ENCODE results near the gene IFNA10. TPM values are rescaled to one million over a fixed set of nuclear protein-coding genes. Genes with fewer than 3 reads are reported as not detected.
"Not testable (repeated sequence)": the region's sequence is repeated elsewhere in the genome, so short reads cannot be mapped to it uniquely, and the experiment has no call there.

The IFNA10 gene
- total RNA-seq, 1 donor from 2014 or later: not detected

- no peak overlapping the region for H3K4me3 ChIP-seq (ENCODE audit: low read length in 3 of 3)
- no peak overlapping the region for H3K9ac ChIP-seq (ENCODE audit: low read depth in 1 of 3, low read length in 3 of 3)
- no peaks in the 10 kb centered on the region for H3K4me1 ChIP-seq (ENCODE audit: control insufficient read depth in 3 of 3, insufficient read depth in 3 of 3, low read length in 3 of 3)
- no peaks in the 10 kb centered on the region for H3K27me3 ChIP-seq (ENCODE audit: control insufficient read depth in 3 of 3, insufficient read depth in 3 of 3, low read length in 3 of 3)
- H3K36me3 ChIP-seq (ENCODE audit: control insufficient read depth in 3 of 3, insufficient read depth in 3 of 3, low read length in 3 of 3): no peaks in the 10 kb centered on the region
- H3K9me3 ChIP-seq (ENCODE audit: control insufficient read depth in 3 of 3, low read length in 3 of 3): no peaks in the 10 kb centered on the region
- H3K27ac ChIP-seq (ENCODE audit: low read depth, low read length): no peak overlapping the region
These were observed 27.3 kb upstream of the IFNA10 start for GRCh38 chr9:21234153-21234687.

GRCh38 chr9:21233258-21233657 is 26.3 kb upstream of the IFNA10 start:
- Histone ChIP-seq H3K4me3 (ENCODE audit: low read length in 3 of 3) (no peak overlapping the region), H3K4me1 (ENCODE audit: control insufficient read depth in 3 of 3, insufficient read depth in 3 of 3, low read length in 3 of 3) (no peaks in the 10 kb centered on the region), H3K36me3 (ENCODE audit: control insufficient read depth in 3 of 3, insufficient read depth in 3 of 3, low read length in 3 of 3) (no peaks in the 10 kb centered on the region), H3K27me3 (ENCODE audit: control insufficient read depth in 3 of 3, insufficient read depth in 3 of 3, low read length in 3 of 3) (no peaks in the 10 kb centered on the region), H3K9me3 (ENCODE audit: control insufficient read depth in 3 of 3, low read length in 3 of 3) (no peaks in the 10 kb centered on the region), H3K9ac (ENCODE audit: low read depth in 1 of 3, low read length in 3 of 3) (no peak overlapping the region), H3K27ac (ENCODE audit: low read depth, low read length) (no peak overlapping the region)

DNA sequence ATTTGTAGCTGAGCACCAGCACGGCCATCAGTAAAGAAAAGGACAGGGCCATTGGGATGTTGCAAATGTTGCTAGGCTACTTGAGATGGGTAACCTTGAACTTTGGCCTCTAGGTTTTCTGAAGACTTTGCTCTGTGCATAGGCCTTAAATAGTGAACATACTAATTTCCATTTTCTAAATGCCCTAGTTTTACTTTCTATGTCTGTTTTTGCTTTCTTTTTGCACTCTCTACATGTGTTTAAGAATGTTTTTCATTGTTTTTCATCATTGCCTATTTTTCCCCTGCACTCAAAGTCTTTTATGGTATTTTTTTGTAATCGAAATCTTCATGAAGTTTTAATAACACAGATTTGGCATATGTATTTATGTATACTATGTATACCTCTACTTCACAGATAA is 21.2 kb upstream of the IFNA10 start, which contains the start of gene IFNA17:
Gene IFNA17 (minus strand): TSS at position 101 of the 400 bp plus-strand sequence. CDS start 49 bp downstream, at position 52.
- H3K9me3 ChIP-seq (ENCODE audit: control insufficient read depth in 3 of 3, low read length in 3 of 3): no peaks in the 10 kb centered on the region
- H3K27ac ChIP-seq (ENCODE audit: low read depth, low read length): no peak within 1 kb of the TSS
- no peaks in the 10 kb centered on the region for H3K27me3 ChIP-seq (ENCODE audit: control insufficient read depth in 3 of 3, insufficient read depth in 3 of 3, low read length in 3 of 3)
- no peak within 1 kb of the TSS for H3K4me3 ChIP-seq (ENCODE audit: low read length in 3 of 3)
- H3K9ac ChIP-seq (ENCODE audit: low read depth in 1 of 3, low read length in 3 of 3): no peak within 1 kb of the TSS
- no peaks in the 10 kb centered on the region for H3K4me1 ChIP-seq (ENCODE audit: control insufficient read depth in 3 of 3, insufficient read depth in 3 of 3, low read length in 3 of 3)
- no peaks in the 10 kb centered on the region for H3K36me3 ChIP-seq (ENCODE audit: control insufficient read depth in 3 of 3, insufficient read depth in 3 of 3, low read length in 3 of 3)

DNA sequence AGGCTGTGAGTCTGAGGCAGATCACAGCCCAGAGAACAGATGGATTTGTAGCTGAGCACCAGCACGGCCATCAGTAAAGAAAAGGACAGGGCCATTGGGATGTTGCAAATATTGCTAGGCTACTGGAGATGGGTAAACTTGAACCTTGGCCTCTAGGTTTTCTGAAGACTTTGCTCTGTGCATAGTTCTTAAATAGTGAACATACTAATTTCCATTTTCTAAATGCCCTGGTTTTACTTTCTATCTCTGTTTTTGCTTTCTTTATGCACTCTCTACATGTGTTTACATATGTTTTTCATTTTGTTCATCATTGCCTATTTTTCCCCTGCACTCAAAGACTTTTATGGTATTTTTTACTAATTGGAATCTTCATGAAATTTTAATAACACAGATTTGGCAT is 10.3 kb upstream of the IFNA10 start, which contains the start of gene IFNA16:
Gene IFNA16 (minus strand): TSS at position 101 of the 400 bp plus-strand sequence. CDS start 6 bp downstream, at position 95.
- H3K9ac ChIP-seq (ENCODE audit: low read depth in 1 of 3, low read length in 3 of 3); H3K27ac ChIP-seq (ENCODE audit: low read depth, low read length); H3K4me3 ChIP-seq (ENCODE audit: low read length in 3 of 3); H3K4me1 ChIP-seq (ENCODE audit: control insufficient read depth in 3 of 3, insufficient read depth in 3 of 3, low read length in 3 of 3); H3K27me3 ChIP-seq (ENCODE audit: control insufficient read depth in 3 of 3, insufficient read depth in 3 of 3, low read length in 3 of 3); H3K9me3 ChIP-seq (ENCODE audit: control insufficient read depth in 3 of 3, low read length in 3 of 3); H3K36me3 ChIP-seq (ENCODE audit: control insufficient read depth in 3 of 3, insufficient read depth in 3 of 3, low read length in 3 of 3): not testable (repeated sequence)

- not testable (repeated sequence) for H3K27ac ChIP-seq (ENCODE audit: low read depth, low read length); H3K4me1 ChIP-seq (ENCODE audit: control insufficient read depth in 3 of 3, insufficient read depth in 3 of 3, low read length in 3 of 3); H3K4me3 ChIP-seq (ENCODE audit: low read length in 3 of 3); H3K36me3 ChIP-seq (ENCODE audit: control insufficient read depth in 3 of 3, insufficient read depth in 3 of 3, low read length in 3 of 3); H3K9ac ChIP-seq (ENCODE audit: low read depth in 1 of 3, low read length in 3 of 3); H3K9me3 ChIP-seq (ENCODE audit: control insufficient read depth in 3 of 3, low read length in 3 of 3); H3K27me3 ChIP-seq (ENCODE audit: control insufficient read depth in 3 of 3, insufficient read depth in 3 of 3, low read length in 3 of 3)
These were observed 6.7 kb upstream of the IFNA10 start for GRCh38 chr9:21213411-21214326.

DNA sequence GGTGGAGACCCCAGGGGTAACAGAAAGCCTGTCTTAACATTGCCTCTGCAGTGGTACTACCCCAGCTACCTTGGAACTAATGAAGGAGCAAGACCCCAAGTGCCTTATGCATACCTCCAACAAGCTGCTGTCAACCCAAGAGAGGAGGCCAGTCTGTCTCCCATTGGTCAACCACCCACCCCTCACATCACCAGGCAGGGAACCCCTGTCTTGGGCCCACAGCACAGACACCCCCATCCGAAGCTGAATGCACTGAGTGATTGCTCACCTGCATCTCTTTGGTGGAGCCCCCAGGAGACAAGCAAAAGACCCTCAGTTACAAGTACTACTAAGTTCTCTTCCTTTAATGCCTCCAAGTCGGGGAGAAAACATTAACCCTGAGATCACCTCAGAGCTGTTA is 5.2 kb upstream of the IFNA10 start:
- not testable (repeated sequence) for H3K27ac ChIP-seq (ENCODE audit: low read depth, low read length); H3K9ac ChIP-seq (ENCODE audit: low read depth in 1 of 3, low read length in 3 of 3); H3K36me3 ChIP-seq (ENCODE audit: control insufficient read depth in 3 of 3, insufficient read depth in 3 of 3, low read length in 3 of 3); H3K9me3 ChIP-seq (ENCODE audit: control insufficient read depth in 3 of 3, low read length in 3 of 3); H3K4me3 ChIP-seq (ENCODE audit: low read length in 3 of 3); H3K4me1 ChIP-seq (ENCODE audit: control insufficient read depth in 3 of 3, insufficient read depth in 3 of 3, low read length in 3 of 3); H3K27me3 ChIP-seq (ENCODE audit: control insufficient read depth in 3 of 3, insufficient read depth in 3 of 3, low read length in 3 of 3)

DNA sequence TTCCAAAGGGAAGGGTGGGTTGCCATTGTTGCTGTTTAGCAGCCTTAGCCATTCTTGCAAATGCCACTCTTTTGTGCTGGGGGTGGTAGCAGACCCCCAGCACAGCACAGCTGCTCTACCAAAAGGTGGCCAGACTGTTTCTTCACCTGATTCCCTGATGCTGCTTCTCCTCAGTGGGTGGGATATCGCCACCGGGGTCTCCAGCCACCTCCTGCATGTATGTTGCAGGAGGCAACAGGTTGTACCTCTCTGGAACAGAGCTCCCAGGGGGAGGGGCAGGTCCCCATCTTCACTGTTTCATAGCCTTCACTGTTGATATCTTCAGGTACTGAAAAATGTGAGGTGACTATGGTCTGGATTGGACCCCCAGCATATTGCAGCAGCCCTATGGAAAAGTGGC is 3.8 kb upstream of the IFNA10 start:
- not testable (repeated sequence) for H3K4me3 ChIP-seq (ENCODE audit: low read length in 3 of 3); H3K27me3 ChIP-seq (ENCODE audit: control insufficient read depth in 3 of 3, insufficient read depth in 3 of 3, low read length in 3 of 3); H3K27ac ChIP-seq (ENCODE audit: low read depth, low read length); H3K4me1 ChIP-seq (ENCODE audit: control insufficient read depth in 3 of 3, insufficient read depth in 3 of 3, low read length in 3 of 3); H3K9me3 ChIP-seq (ENCODE audit: control insufficient read depth in 3 of 3, low read length in 3 of 3); H3K36me3 ChIP-seq (ENCODE audit: control insufficient read depth in 3 of 3, insufficient read depth in 3 of 3, low read length in 3 of 3); H3K9ac ChIP-seq (ENCODE audit: low read depth in 1 of 3, low read length in 3 of 3)

GRCh38 chr9:21210311-21210710 is 3.4 kb upstream of the IFNA10 start:
- Histone ChIP-seq H3K9me3 (ENCODE audit: control insufficient read depth in 3 of 3, low read length in 3 of 3) (no peaks in the 10 kb centered on the region), H3K27ac (ENCODE audit: low read depth, low read length) (no peak overlapping the region), H3K4me3 (ENCODE audit: low read length in 3 of 3) (no peak overlapping the region), H3K36me3 (ENCODE audit: control insufficient read depth in 3 of 3, insufficient read depth in 3 of 3, low read length in 3 of 3) (no peaks in the 10 kb centered on the region), H3K9ac (ENCODE audit: low read depth in 1 of 3, low read length in 3 of 3) (no peak overlapping the region), H3K4me1 (ENCODE audit: control insufficient read depth in 3 of 3, insufficient read depth in 3 of 3, low read length in 3 of 3) (no peaks in the 10 kb centered on the region), H3K27me3 (ENCODE audit: control insufficient read depth in 3 of 3, insufficient read depth in 3 of 3, low read length in 3 of 3) (no peaks in the 10 kb centered on the region)

DNA sequence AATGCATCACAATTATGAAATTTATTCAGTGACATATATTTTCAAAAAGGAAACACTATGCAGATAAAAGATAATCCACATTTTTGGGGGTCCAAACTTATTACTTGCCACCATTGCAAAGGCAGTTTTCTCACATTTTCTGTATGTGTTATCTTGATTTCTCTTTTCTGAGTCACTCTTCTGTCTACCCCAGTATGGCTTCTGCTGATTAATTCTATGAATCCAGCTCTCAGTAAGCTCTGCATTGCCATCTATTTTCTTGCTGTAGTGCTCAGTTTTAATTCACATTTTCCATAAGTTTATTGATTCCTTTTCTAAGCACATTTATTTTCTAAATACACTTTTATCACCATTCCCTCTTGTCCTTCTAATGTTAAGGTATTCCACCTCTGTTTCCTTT is 1.7 kb downstream of the IFNA10 start:
- no peak overlapping the region for H3K27ac ChIP-seq (ENCODE audit: low read depth, low read length)
- no peaks in the 10 kb centered on the region for H3K4me1 ChIP-seq (ENCODE audit: control insufficient read depth in 3 of 3, insufficient read depth in 3 of 3, low read length in 3 of 3)
- H3K36me3 ChIP-seq (ENCODE audit: control insufficient read depth in 3 of 3, insufficient read depth in 3 of 3, low read length in 3 of 3): no peaks in the 10 kb centered on the region
- H3K27me3 ChIP-seq (ENCODE audit: control insufficient read depth in 3 of 3, insufficient read depth in 3 of 3, low read length in 3 of 3): no peaks in the 10 kb centered on the region
- no peak overlapping the region for H3K9ac ChIP-seq (ENCODE audit: low read depth in 1 of 3, low read length in 3 of 3)
- no peaks in the 10 kb centered on the region for H3K9me3 ChIP-seq (ENCODE audit: control insufficient read depth in 3 of 3, low read length in 3 of 3)
- H3K4me3 ChIP-seq (ENCODE audit: low read length in 3 of 3): no peak overlapping the region

GRCh38 chr9:21202105-21202504 is 4.8 kb downstream of the IFNA10 start, which contains the start of gene IFNA7:
Gene IFNA7, minus strand, starts transcription at chr9:21202205. Its CDS starts 40 bp downstream, at chr9:21202165.
- not testable (repeated sequence) for H3K27me3 ChIP-seq (ENCODE audit: control insufficient read depth in 3 of 3, insufficient read depth in 3 of 3, low read length in 3 of 3); H3K9ac ChIP-seq (ENCODE audit: low read depth in 1 of 3, low read length in 3 of 3); H3K27ac ChIP-seq (ENCODE audit: low read depth, low read length); H3K4me3 ChIP-seq (ENCODE audit: low read length in 3 of 3); H3K36me3 ChIP-seq (ENCODE audit: control insufficient read depth in 3 of 3, insufficient read depth in 3 of 3, low read length in 3 of 3); H3K4me1 ChIP-seq (ENCODE audit: control insufficient read depth in 3 of 3, insufficient read depth in 3 of 3, low read length in 3 of 3); H3K9me3 ChIP-seq (ENCODE audit: control insufficient read depth in 3 of 3, low read length in 3 of 3)
